ENCODE measurements around the gene EDNRA.

Gene EDNRA

DNA sequence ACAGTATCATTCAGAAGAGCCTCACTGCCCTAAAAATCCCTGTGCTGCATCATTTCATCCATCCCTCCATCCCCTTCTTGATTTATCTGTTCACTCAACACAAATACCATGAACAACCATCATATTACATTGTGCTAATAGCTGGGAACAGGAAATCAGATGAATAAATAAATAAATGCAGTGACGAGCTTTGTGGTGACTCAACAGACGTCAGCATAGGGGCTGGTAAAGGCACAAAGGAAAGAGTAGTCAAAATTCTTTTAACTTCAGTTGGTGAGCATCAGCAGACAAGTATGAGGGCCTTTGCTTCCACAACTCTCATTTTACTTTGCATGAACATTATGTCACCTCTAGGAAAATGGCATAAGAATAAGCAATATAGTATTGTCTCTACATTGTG, 65.5 kb downstream of the EDNRA start:
- no peak overlapping the region for H3K9ac ChIP-seq (ENCODE audit: low read depth, low read length)
- H3K9me3 ChIP-seq (ENCODE audit: insufficient read depth, low read depth, low read length): no peaks in the 10 kb centered on the region
- H3K27ac ChIP-seq (ENCODE audit: low read length): no peak overlapping the region
- H3K36me3 ChIP-seq (ENCODE audit: insufficient read depth, low read depth, low read length): no peaks in the 10 kb centered on the region
- H3K27me3 ChIP-seq (ENCODE audit: insufficient read depth, low read length): no peaks in the 10 kb centered on the region
- H3K4me1 ChIP-seq (ENCODE audit: insufficient read depth, low read length): no peaks in the 10 kb centered on the region
- H3K4me3 ChIP-seq (ENCODE audit: low read length): no peak overlapping the region

DNA sequence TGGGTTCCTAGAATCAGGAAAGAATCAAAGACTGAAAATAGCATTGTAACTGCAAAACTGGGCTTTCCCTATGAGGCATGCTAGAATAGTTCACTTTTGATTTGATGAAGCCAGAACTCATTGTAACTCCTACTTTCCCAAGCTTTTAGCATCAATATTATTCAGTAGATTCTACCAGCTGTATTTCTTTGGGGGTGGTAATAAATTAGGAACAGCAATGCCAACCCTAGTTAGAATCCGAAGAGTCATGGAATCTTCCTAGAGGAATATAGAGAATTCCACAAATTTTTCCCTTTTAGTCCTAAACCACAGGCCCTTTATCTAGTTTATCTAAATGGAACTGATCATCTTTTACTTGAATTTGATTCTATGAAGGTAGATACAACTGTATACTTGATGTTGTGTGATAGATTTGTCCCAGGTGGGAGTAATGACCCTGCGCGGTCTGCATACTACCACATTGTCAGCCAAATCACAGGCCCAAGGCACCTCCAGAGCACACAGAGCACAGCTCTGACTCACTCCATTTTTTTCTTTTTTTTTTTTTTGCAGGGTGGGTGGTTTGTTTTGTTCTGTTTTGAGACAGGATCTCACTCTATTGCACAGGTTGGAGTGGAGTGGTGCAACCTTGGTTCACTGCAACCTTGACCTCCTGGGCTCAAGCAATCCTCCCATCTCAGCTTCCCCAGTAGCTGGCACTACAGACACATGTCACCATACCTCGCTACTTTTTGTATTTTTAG, 66.6 kb downstream of the EDNRA start:
- Histone ChIP-seq H3K36me3 (ENCODE audit: insufficient read depth, low read depth, low read length) (no peaks in the 10 kb centered on the region), H3K27me3 (ENCODE audit: insufficient read depth, low read length) (no peaks in the 10 kb centered on the region), H3K27ac (ENCODE audit: low read length) (no peak overlapping the region), H3K4me1 (ENCODE audit: insufficient read depth, low read length) (no peaks in the 10 kb centered on the region), H3K9ac (ENCODE audit: low read depth, low read length) (no peak overlapping the region), H3K9me3 (ENCODE audit: insufficient read depth, low read depth, low read length) (no peaks in the 10 kb centered on the region), H3K4me3 (ENCODE audit: low read length) (no peak overlapping the region)

DNA sequence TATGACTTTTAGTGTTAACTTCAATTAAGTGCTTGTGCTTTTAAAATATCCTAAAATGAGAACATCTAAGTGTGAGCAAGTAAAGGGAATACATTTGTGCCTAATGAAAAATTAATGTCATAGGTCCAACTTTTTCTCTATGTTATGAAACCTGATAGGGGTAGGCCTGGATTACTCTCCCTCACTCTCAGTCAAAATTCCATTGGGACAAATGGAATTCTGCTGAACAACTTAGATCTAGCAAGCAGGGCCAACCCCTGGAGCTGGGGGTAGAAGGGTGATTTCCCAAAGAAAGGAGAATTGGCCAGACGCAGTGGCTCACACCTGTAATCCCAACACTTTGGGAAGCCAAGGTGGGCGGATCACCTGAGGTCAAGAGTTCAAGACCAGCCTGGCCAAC, 67.4 kb downstream of the EDNRA start:
- Histone ChIP-seq H3K4me1 (ENCODE audit: insufficient read depth, low read length) (no peaks in the 10 kb centered on the region), H3K27me3 (ENCODE audit: insufficient read depth, low read length) (no peaks in the 10 kb centered on the region), H3K4me3 (ENCODE audit: low read length) (no peak overlapping the region), H3K9ac (ENCODE audit: low read depth, low read length) (no peak overlapping the region), H3K9me3 (ENCODE audit: insufficient read depth, low read depth, low read length) (peaks cover 4% of the 10 kb centered on the region), H3K27ac (ENCODE audit: low read length) (no peak overlapping the region), H3K36me3 (ENCODE audit: insufficient read depth, low read depth, low read length) (no peaks in the 10 kb centered on the region)

DNA sequence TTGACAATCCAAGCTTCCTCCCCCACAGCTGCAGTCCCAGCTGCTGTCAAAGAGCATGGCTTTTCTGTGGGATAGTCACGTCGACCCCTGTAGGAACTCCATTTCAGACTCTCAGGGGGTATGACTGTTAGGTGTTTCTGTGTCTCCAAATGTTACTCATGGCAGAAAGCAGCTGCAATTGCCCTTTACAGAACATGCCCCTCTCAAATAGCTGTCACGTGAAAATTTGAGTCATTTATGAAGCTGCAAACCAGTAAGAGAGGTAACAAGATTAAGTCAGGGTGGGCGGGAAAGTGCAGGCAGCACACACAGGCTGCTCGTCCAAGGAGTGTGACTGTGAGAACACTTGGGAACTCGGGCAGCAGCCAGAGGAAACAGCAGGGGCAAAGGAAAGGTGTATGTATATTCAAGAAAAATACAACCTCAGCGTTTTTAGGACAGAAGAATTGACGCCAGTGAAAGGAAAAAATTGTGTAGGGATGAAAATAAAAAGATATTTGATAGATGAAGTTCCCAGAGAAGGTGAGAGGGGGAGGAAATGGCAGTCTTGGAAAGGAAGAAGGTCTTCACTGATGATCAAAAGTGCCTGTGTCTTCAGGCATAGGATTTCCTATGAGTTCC, 69.8 kb downstream of the EDNRA start:
- H3K27ac ChIP-seq (ENCODE audit: low read length): no peak overlapping the region
- no peaks in the 10 kb centered on the region for H3K36me3 ChIP-seq (ENCODE audit: insufficient read depth, low read depth, low read length)
- no peak overlapping the region for H3K9ac ChIP-seq (ENCODE audit: low read depth, low read length)
- H3K4me3 ChIP-seq (ENCODE audit: low read length): no peak overlapping the region
- H3K4me1 ChIP-seq (ENCODE audit: insufficient read depth, low read length): no peaks in the 10 kb centered on the region
- H3K9me3 ChIP-seq (ENCODE audit: insufficient read depth, low read depth, low read length): peaks cover 5% of the 10 kb centered on the region
- H3K27me3 ChIP-seq (ENCODE audit: insufficient read depth, low read length): no peaks in the 10 kb centered on the region

DNA sequence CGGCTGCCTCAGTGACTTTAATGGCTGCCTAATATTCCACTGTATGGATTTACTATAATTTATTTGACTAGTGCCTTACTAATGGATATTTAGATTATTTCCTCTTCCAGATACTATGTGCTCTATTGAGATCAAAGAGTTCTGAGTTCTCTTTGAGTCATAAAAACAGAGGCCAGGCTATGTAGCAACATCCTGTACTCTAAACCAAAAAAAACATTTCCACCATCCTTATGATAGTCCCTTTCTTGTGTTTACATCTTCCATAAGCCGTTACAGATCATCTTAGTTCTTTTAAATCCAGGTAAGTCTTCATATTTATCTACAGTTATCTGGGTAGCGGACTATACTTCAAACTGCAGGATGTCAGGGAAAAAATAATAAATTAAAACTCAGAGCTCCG, 79.7 kb downstream of the EDNRA start:
- Histone ChIP-seq H3K36me3 (ENCODE audit: insufficient read depth, low read depth, low read length) (no peaks in the 10 kb centered on the region), H3K4me3 (ENCODE audit: low read length) (no peak overlapping the region), H3K27ac (ENCODE audit: low read length) (no peak overlapping the region), H3K4me1 (ENCODE audit: insufficient read depth, low read length) (no peaks in the 10 kb centered on the region), H3K9ac (ENCODE audit: low read depth, low read length) (no peak overlapping the region), H3K9me3 (ENCODE audit: insufficient read depth, low read depth, low read length) (no peaks in the 10 kb centered on the region), H3K27me3 (ENCODE audit: insufficient read depth, low read length) (no peaks in the 10 kb centered on the region)

DNA sequence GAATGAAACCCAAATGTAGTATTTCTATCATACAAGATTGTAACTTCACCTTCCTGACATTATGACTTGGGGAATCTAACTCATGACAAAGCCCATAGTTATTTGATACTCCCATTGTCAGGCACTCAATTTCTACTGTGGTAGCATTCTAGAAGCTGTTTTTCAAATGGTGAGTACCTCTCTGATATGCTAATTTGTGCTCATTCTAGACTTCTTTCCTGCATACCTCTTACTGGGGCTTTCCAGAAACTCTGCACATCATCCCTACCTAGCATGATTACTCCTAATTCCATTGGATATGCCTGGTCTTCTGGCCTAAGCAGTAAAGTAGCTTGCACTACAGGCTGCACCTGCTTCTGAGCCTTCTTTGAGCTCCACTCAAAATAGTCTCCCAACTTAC, 85.9 kb downstream of the EDNRA start:
- Histone ChIP-seq H3K27ac (ENCODE audit: low read length) (no peak overlapping the region), H3K4me3 (ENCODE audit: low read length) (no peak overlapping the region), H3K9me3 (ENCODE audit: insufficient read depth, low read depth, low read length) (no peaks in the 10 kb centered on the region), H3K36me3 (ENCODE audit: insufficient read depth, low read depth, low read length) (no peaks in the 10 kb centered on the region), H3K9ac (ENCODE audit: low read depth, low read length) (no peak overlapping the region), H3K27me3 (ENCODE audit: insufficient read depth, low read length) (no peaks in the 10 kb centered on the region), H3K4me1 (ENCODE audit: insufficient read depth, low read length) (no peaks in the 10 kb centered on the region)

DNA sequence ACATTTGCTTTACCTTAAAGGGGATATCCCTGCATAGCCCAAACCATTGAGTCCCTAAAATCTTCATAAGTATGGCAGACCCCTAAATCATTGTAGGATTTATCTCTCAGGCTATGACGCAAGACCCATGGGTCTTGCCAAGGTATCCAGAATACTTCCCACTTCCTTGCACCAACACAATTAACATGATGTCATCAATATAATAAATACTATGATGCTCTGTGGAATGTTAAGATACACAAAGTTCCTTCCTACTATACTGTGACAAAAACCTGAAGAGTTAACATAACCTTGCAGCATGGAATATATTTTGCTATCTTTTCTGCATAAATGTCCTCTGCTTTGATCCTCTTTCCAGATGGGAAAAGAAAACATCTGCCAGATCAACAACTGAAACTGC, 86.4 kb downstream of the EDNRA start:
- no peaks in the 10 kb centered on the region for H3K9me3 ChIP-seq (ENCODE audit: insufficient read depth, low read depth, low read length)
- no peak overlapping the region for H3K9ac ChIP-seq (ENCODE audit: low read depth, low read length)
- H3K27me3 ChIP-seq (ENCODE audit: insufficient read depth, low read length): no peaks in the 10 kb centered on the region
- no peak overlapping the region for H3K4me3 ChIP-seq (ENCODE audit: low read length)
- H3K27ac ChIP-seq (ENCODE audit: low read length): no peak overlapping the region
- H3K36me3 ChIP-seq (ENCODE audit: insufficient read depth, low read depth, low read length): no peaks in the 10 kb centered on the region
- no peaks in the 10 kb centered on the region for H3K4me1 ChIP-seq (ENCODE audit: insufficient read depth, low read length)

DNA sequence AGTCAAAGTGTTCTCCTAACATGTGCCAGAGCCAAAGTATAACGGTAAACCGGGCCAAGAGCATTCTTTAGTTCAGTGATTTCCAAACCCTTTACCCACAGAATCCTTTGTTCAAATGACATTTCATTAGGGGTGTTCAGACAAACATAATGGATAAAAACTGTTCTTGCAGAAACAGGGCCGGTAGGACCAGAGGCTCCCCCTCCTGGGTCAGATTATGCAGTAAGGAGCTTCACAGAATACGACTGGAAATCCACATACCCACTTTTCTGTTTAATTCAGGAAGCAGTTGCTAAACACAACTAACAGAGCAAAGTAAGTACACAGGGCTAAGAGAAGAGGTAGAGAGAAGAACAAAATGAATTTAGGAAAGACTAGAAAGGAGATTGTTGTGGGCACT, 89.7 kb downstream of the EDNRA start:
- Histone ChIP-seq H3K9ac (ENCODE audit: low read depth, low read length) (no peak overlapping the region), H3K27me3 (ENCODE audit: insufficient read depth, low read length) (no peaks in the 10 kb centered on the region), H3K4me3 (ENCODE audit: low read length) (no peak overlapping the region), H3K4me1 (ENCODE audit: insufficient read depth, low read length) (no peaks in the 10 kb centered on the region), H3K9me3 (ENCODE audit: insufficient read depth, low read depth, low read length) (no peaks in the 10 kb centered on the region), H3K27ac (ENCODE audit: low read length) (no peak overlapping the region), H3K36me3 (ENCODE audit: insufficient read depth, low read depth, low read length) (no peaks in the 10 kb centered on the region)

DNA sequence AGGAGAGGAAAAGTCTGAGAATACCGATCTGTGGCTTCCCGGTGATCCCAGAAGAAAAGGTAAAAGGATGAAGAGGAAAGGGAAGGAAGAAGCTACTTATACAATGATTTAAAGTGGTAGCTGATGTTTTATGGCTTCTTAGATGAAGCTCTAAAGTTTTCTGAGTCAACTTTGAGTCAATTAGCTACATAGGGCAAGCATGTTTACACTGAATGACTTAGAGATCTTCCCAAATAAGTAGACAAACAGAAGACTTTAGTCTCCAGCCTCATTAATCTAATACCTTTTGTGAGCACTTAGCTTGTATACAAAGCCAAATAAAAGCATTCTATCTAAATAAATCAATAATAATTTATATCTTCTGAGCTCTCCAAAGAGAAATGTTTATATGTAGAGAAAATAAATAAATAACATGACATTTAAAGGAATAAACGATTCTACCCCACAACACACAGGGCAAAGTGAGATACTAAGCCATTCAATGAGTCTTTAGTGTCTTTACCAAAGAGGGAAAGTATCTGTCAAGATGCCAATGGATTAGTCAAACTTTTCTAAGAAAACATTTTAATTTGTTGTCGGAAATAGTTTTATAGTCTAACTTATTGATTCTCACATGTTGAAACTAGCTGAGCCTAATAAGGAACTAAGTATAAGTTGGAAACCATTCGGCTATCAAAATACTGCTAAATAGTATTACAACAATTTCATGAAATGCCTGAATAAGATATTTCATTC, 90.3 kb downstream of the EDNRA start:
- no peaks in the 10 kb centered on the region for H3K9me3 ChIP-seq (ENCODE audit: insufficient read depth, low read depth, low read length)
- no peak overlapping the region for H3K4me3 ChIP-seq (ENCODE audit: low read length)
- no peaks in the 10 kb centered on the region for H3K4me1 ChIP-seq (ENCODE audit: insufficient read depth, low read length)
- no peak overlapping the region for H3K9ac ChIP-seq (ENCODE audit: low read depth, low read length)
- no peak overlapping the region for H3K27ac ChIP-seq (ENCODE audit: low read length)
- no peaks in the 10 kb centered on the region for H3K27me3 ChIP-seq (ENCODE audit: insufficient read depth, low read length)
- H3K36me3 ChIP-seq (ENCODE audit: insufficient read depth, low read depth, low read length): no peaks in the 10 kb centered on the region

DNA sequence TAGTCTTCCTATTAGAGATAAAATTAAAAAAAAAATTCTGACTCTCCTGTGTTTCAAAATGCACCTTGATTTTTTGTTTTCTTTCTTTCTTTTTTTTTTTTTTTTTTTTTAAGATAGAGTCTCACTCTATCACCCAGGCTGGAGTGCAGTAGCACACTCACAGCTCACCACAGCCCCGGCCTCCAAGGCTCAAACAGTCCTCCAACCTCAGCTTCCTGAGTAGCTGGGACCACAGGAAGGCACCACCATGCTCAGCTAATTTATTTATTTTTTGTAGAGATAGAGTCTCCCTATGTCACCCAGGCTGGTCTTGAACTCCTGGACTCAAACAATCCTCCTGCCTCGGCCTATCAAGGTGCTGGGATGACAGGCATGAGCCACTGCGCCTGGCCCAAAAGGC, 95.2 kb downstream of the EDNRA start:
- H3K4me3 ChIP-seq (ENCODE audit: low read length): no peak overlapping the region
- no peaks in the 10 kb centered on the region for H3K4me1 ChIP-seq (ENCODE audit: insufficient read depth, low read length)

DNA sequence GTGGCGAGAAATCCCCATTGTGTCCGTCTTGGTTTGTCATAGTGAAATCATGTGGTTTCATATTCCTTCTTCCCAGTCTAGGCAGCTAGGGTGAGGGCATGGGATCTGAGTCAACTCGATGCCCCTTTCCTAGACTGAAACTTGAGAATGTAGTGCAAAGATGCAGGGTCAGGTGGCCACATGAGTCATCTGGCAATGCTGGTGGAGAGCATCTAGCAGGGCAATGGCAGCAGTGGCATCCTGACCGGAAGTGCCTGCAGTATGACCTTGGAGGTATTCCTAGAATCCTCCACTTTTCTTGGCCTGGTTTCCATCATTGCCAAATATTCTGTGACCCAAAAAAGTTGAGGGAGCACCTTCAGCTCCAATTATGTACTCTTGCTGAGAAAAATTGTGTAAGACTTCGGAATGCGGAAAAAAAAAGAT, 97.2 kb downstream of the EDNRA start:
- Histone ChIP-seq H3K9ac (ENCODE audit: low read depth, low read length) (no peak overlapping the region), H3K4me1 (ENCODE audit: insufficient read depth, low read length) (no peaks in the 10 kb centered on the region), H3K27me3 (ENCODE audit: insufficient read depth, low read length) (no peaks in the 10 kb centered on the region), H3K9me3 (ENCODE audit: insufficient read depth, low read depth, low read length) (no peaks in the 10 kb centered on the region), H3K4me3 (ENCODE audit: low read length) (no peak overlapping the region), H3K36me3 (ENCODE audit: insufficient read depth, low read depth, low read length) (no peaks in the 10 kb centered on the region), H3K27ac (ENCODE audit: low read length) (no peak overlapping the region)

More for the DNA sequence above, 95.2 kb downstream of the EDNRA start:
- Histone ChIP-seq H3K9ac (ENCODE audit: low read depth, low read length) (no peak overlapping the region), H3K27me3 (ENCODE audit: insufficient read depth, low read length) (no peaks in the 10 kb centered on the region), H3K27ac (ENCODE audit: low read length) (no peak overlapping the region), H3K36me3 (ENCODE audit: insufficient read depth, low read depth, low read length) (no peaks in the 10 kb centered on the region), H3K9me3 (ENCODE audit: insufficient read depth, low read depth, low read length) (no peaks in the 10 kb centered on the region)

DNA sequence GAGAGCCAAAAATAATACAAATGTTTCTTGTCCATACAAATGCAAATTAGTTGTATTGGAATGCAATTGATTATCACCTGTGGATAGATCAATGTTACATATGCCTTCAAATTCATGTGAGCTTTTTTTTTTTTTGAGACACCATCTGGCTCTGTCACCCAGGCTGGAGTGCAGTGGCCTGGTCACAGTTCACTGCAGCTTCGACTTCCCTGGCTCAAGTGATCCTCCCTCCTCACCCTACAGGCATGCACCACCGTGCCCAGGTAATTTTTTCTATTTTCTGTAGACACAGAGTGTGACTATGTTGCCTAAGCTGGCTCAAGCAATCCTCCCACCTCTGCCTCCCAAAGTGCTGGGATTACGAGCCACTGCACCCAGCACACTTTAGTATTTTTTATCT, 97.7 kb downstream of the EDNRA start:
- H3K4me1 ChIP-seq (ENCODE audit: insufficient read depth, low read length): no peaks in the 10 kb centered on the region
- H3K36me3 ChIP-seq (ENCODE audit: insufficient read depth, low read depth, low read length): no peaks in the 10 kb centered on the region
- H3K9ac ChIP-seq (ENCODE audit: low read depth, low read length): no peak overlapping the region
- H3K9me3 ChIP-seq (ENCODE audit: insufficient read depth, low read depth, low read length): no peaks in the 10 kb centered on the region
- H3K4me3 ChIP-seq (ENCODE audit: low read length): no peak overlapping the region
- no peaks in the 10 kb centered on the region for H3K27me3 ChIP-seq (ENCODE audit: insufficient read depth, low read length)
- H3K27ac ChIP-seq (ENCODE audit: low read length): no peak overlapping the region
